Activated B cell treated with CpG ODN at 0.5 μM for 24 hours (primary cell): ENCODE data around the gene SLC5A7. TPM values are rescaled to one million over a fixed set of nuclear protein-coding genes. Genes with fewer than 3 reads are reported as not detected.

Experiments used
- ATAC-seq: fragments of 200-7000 bp; cut with Tn5 transposase; one replicate; pipeline ENCODE4 v1.10.0; 2021; ENCODE audit warnings: low read depth, mild to moderate bottlenecking, moderate library complexity
- CTCF ChIA-PET: fragments of 350-600 bp; sonication (Branson Sonifier 250); formaldehyde crosslinking; loops from one replicate; lab custom pipeline; 2021; ENCODE audit warnings: antibody characterized with exemption; lab: Charles Lee
- POLR2A ChIA-PET: fragments of 350-600 bp; sonication (Branson Sonifier 250); formaldehyde crosslinking; loops from one replicate; lab custom pipeline; 2021; ENCODE audit warnings: antibody characterized with exemption; lab: Charles Lee
- DNase-seq: peaks from one replicate; pipeline ENCODE4 v3.0.0; 2022
- H3K27ac Mint-ChIP-seq: one replicate; pipeline ENCODE4 v1.8.0; 2020; ENCODE audit warnings: mixed read lengths
- H3K27me3 Mint-ChIP-seq: one replicate; pipeline ENCODE4 v1.8.0; 2021; ENCODE audit warnings: mixed read lengths
- H3K36me3 Mint-ChIP-seq: one replicate; pipeline ENCODE4 v1.8.0; 2021; ENCODE audit warnings: low read depth, mixed read lengths
- H3K4me1 Mint-ChIP-seq: one replicate; pipeline ENCODE4 v1.8.0; 2021; ENCODE audit warnings: mixed read lengths
- H3K4me3 Mint-ChIP-seq: one replicate; pipeline ENCODE4 v1.8.0; 2020; ENCODE audit warnings: mild to moderate bottlenecking, mixed read lengths
- H3K9me3 Mint-ChIP-seq: one replicate; pipeline ENCODE4 v1.8.0; 2020; ENCODE audit warnings: mixed read lengths
- CTCF ChIP-seq: fragments of 200-600 bp; IDR thresholded peaks from one replicate; pipeline ENCODE4 v1.8.0; 2022; ENCODE audit warnings: antibody characterized with exemption, mild to moderate bottlenecking
- intact Hi-C: fragments of 100-400 bp; cut with micrococcal nuclease; formaldehyde crosslinking; loops from one replicate; pipeline ENCODE4 v1.15.1; 2024
- total RNA-seq: library from RNA; stranded (reverse); gene quantifications from 2 replicates; pipeline ENCODE4 v1.2.3, GENCODE V29; 2022

SLC5A7 gene
- total RNA-seq, result not detected in 2 replicates

- H3K36me3 Mint-ChIP-seq, result no peaks in the 10 kb centered on the region
- no peak for TF ChIP-seq CTCF
- H3K4me1 Mint-ChIP-seq, result no peaks in the 10 kb centered on the region
- ChIA-PET CTCF (no interaction called here), POLR2A (no interaction called here)
- no peak within 1 kb of the TSS for H3K27ac Mint-ChIP-seq
- ATAC-seq (no peak), DNase-seq (no peak)
- no peak within 1 kb of the TSS for H3K4me3 Mint-ChIP-seq
- no peaks in the 10 kb centered on the region for H3K9me3 Mint-ChIP-seq
- intact Hi-C loops, result no loop called here
- peaks cover 15% of the 10 kb centered on the region for H3K27me3 Mint-ChIP-seq
These were observed at the start of gene SLC5A7 for GRCh38 chr2:107986278-107987217. Gene SLC5A7 (plus strand): TSS chr2:107986524. CDS start chr2:107988156, 1,632 bp downstream.

GRCh38 chr2:107961395-107961794, 24.9 kb upstream of the SLC5A7 start:
- DNase-seq (no peak), ATAC-seq (no peak)
- CTCF ChIA-PET, result no interaction called here
- no peaks in the 10 kb centered on the region for H3K4me1 Mint-ChIP-seq
- no peak overlapping the region for H3K4me3 Mint-ChIP-seq
- no peaks in the 10 kb centered on the region for H3K27me3 Mint-ChIP-seq
- no peak overlapping the region for H3K27ac Mint-ChIP-seq
- POLR2A ChIA-PET, result no interaction called here
- peaks cover 4% of the 10 kb centered on the region for H3K9me3 Mint-ChIP-seq
- no peaks in the 10 kb centered on the region for H3K36me3 Mint-ChIP-seq
- intact Hi-C loops, result no loop called here
- no peak for TF ChIP-seq CTCF

GRCh38 chr2:107964185-107964584, 22.1 kb upstream of the SLC5A7 start:
- Mint-ChIP-seq H3K27ac (no peak overlapping the region), H3K4me1 (no peaks in the 10 kb centered on the region), H3K36me3 (no peaks in the 10 kb centered on the region), H3K4me3 (no peak overlapping the region), H3K27me3 (no peaks in the 10 kb centered on the region), H3K9me3 (peaks cover 6% of the 10 kb centered on the region)
- ATAC-seq (no peak), DNase-seq (no peak)
- intact Hi-C loops, result no loop called here
- no peak for TF ChIP-seq CTCF
- ChIA-PET POLR2A (no interaction called here), CTCF (no interaction called here)

GRCh38 chr2:107984707-107985106, 1.6 kb upstream of the SLC5A7 start:
- CTCF ChIA-PET, result no interaction called here

More at GRCh38 chr2:107984707-107985106, 1.6 kb upstream of the SLC5A7 start:
- no peak for TF ChIP-seq CTCF
- H3K36me3 Mint-ChIP-seq, result no peaks in the 10 kb centered on the region
- H3K4me3 Mint-ChIP-seq, result no peak overlapping the region
- no peak for DNase-seq
- no peaks in the 10 kb centered on the region for H3K4me1 Mint-ChIP-seq
- POLR2A ChIA-PET, result no interaction called here
- peaks cover 15% of the 10 kb centered on the region for H3K27me3 Mint-ChIP-seq
- intact Hi-C loops, result no loop called here
- no peak for ATAC-seq
- H3K27ac Mint-ChIP-seq, result no peak overlapping the region
- no peaks in the 10 kb centered on the region for H3K9me3 Mint-ChIP-seq
